ENCODE data around the gene MIGA2. TPM values are rescaled to one million over a fixed set of nuclear protein-coding genes. Genes with fewer than 3 reads are reported as not detected.

MIGA2 gene
- total RNA-seq, 1 donor from 2014 or later = 23.8 TPM

DNA sequence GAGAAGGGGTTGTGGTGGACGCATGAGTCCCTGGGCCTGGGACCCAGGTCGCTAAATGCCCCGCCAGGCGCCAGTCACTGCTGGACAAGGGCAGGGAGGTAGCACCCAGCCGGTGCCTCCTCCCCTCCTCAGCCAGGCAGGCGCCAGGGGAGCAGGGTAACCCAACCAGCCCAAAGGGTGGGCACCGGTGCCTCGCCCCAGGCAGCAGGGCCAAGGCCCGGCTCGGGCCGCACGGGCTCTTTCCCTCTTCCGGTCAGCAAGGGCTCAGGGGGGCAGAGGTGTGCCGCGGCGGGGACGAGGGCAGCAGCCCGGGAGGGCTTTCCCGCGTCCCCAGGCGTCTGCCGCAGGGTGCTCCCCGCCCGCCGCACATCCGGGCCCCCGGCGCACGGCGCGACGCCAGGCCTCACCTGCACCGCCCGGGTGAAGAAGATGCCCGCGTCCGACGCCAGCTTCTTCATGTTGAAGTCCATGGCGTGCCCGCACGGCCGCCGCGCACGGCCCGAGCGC lies 8.7 kb upstream of the MIGA2 start:
- peak overlapping the region; percentile 97 for H3K4me2 ChIP-seq (ENCODE audit: low read length)
- no peaks in the 10 kb centered on the region for H3K27me3 ChIP-seq (ENCODE audit: insufficient read depth, low read length)
- Mint-ChIP-seq H3K4me1 (ENCODE audit: low read depth, unreplicated experiment) (peaks cover 8% of the 10 kb centered on the region), H3K4me3 (ENCODE audit: unreplicated experiment) (peak overlapping the region; percentile 86), H3K27ac (ENCODE audit: unreplicated experiment) (no peak overlapping the region), H3K36me3 (ENCODE audit: low read depth, unreplicated experiment) (no peaks in the 10 kb centered on the region), H3K27me3 (ENCODE audit: low read depth, unreplicated experiment) (no peaks in the 10 kb centered on the region), H3K9me3 (ENCODE audit: unreplicated experiment) (no peaks in the 10 kb centered on the region)
- H3K9ac ChIP-seq (ENCODE audit: low read length) = peak overlapping the region; percentile 78
- peak overlapping the region; percentile 83 for H2AFZ ChIP-seq (ENCODE audit: low read depth, low read length)
- H3K9me3 ChIP-seq (ENCODE audit: insufficient read depth, low read depth, low read length) = no peaks in the 10 kb centered on the region
- H3K36me3 ChIP-seq (ENCODE audit: insufficient read depth, low read length) = no peaks in the 10 kb centered on the region
- FAIRE-seq (no peak), DNase-seq (ENCODE audit: low read depth) (no peak)
- TF ChIP-seq EZH2 (IDR thresholded peaks at IDR 0.05; ENCODE audit: insufficient read depth, low read length) = no peak
- no peak for TF ChIP-seq CTCF (IDR thresholded peaks at IDR 0.05; ENCODE audit: insufficient read depth, low read depth, low read length)
- peak overlapping the region; percentile 69 for H3K4me3 ChIP-seq (ENCODE audit: insufficient read depth, low read depth, low read length)
- peaks cover 30% of the 10 kb centered on the region for H3K79me2 ChIP-seq (ENCODE audit: insufficient read depth, low read length)
- H4K20me1 ChIP-seq (ENCODE audit: insufficient read depth, low read length) = peaks cover 19% of the 10 kb centered on the region
- peak overlapping the region; percentile 12 for H3K27ac ChIP-seq (ENCODE audit: low read depth, low read length)
- H3K4me1 ChIP-seq (ENCODE audit: insufficient read depth, low read length) = peaks cover 22% of the 10 kb centered on the region

DNA sequence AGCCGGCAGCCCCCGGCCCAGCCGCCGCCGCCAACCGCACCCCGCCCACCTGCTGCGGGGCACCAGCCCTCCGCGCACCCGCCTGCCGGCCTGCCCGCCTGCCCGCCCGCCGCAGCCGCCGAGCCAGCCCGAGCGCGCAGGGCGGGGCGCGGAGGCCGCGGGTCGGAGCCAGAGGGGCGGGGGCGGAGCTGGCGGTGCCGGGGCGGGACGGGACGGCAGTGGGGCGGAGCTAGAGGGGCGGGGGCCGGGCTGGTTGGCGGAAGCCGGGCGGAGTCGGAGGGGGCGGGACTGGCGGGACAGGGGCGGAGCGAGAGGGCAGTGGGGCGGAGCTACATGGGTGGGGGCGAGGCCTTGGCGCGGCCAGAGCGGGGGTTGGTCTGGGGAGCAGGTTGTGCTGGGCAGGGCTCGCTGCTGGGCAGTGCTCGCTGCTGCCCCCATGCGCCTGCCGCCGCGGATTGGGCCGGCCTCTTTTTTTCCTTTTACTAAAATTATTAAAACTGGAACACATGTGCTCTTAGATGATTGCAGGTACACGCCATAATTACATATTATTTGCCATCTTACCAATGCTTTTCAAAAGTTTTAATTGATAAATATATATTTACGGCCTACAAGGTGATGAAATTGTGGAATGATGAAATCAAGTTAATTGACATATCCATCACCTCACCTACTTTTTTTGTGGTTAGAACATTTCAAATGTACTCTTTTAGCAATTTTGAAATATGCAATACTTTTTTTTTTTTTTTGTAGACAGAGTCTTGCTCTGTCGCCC lies 8.0 kb upstream of the MIGA2 start, which contains the start of gene SH3GLB2:
SH3GLB2 (minus strand) TSS at position 140 of the 775 bp plus-strand sequence. CDS start 177 bp downstream, outside the sequence.
- peak within 1 kb of the TSS; percentile 12 for H3K27ac ChIP-seq (ENCODE audit: low read depth, low read length)
- no peaks in the 10 kb centered on the region for H3K27me3 Mint-ChIP-seq (ENCODE audit: low read depth, unreplicated experiment)

More for the DNA sequence above, 8.0 kb upstream of the MIGA2 start, which contains the start of gene SH3GLB2:
- Histone ChIP-seq H3K9ac (ENCODE audit: low read length) (peak within 1 kb of the TSS; percentile 78), H3K36me3 (ENCODE audit: insufficient read depth, low read length) (no peaks in the 10 kb centered on the region), H3K4me1 (ENCODE audit: insufficient read depth, low read length) (peaks cover 20% of the 10 kb centered on the region), H3K9me3 (ENCODE audit: insufficient read depth, low read depth, low read length) (no peaks in the 10 kb centered on the region), H3K79me2 (ENCODE audit: insufficient read depth, low read length) (peaks cover 24% of the 10 kb centered on the region), H3K4me3 (ENCODE audit: insufficient read depth, low read depth, low read length) (peak within 1 kb of the TSS; percentile 69), H4K20me1 (ENCODE audit: insufficient read depth, low read length) (peaks cover 12% of the 10 kb centered on the region), H3K4me2 (ENCODE audit: low read length) (peak within 1 kb of the TSS; percentile 97), H2AFZ (ENCODE audit: low read depth, low read length) (peak within 1 kb of the TSS; percentile 83), H3K27me3 (ENCODE audit: insufficient read depth, low read length) (no peaks in the 10 kb centered on the region)
- peaks cover 5% of the 10 kb centered on the region for H3K4me1 Mint-ChIP-seq (ENCODE audit: low read depth, unreplicated experiment)
- no peaks in the 10 kb centered on the region for H3K36me3 Mint-ChIP-seq (ENCODE audit: low read depth, unreplicated experiment)
- peak within 1 kb of the TSS; percentile 86 for H3K4me3 Mint-ChIP-seq (ENCODE audit: unreplicated experiment)
- no peak for FAIRE-seq
- DNase-seq (ENCODE audit: low read depth) = peak; percentile 76
- TF ChIP-seq CTCF (IDR thresholded peaks at IDR 0.05; ENCODE audit: insufficient read depth, low read depth, low read length) (peak; percentile 47), EZH2 (IDR thresholded peaks at IDR 0.05; ENCODE audit: insufficient read depth, low read length) (no peak)
- peak within 1 kb of the TSS; percentile 34 for H3K27ac Mint-ChIP-seq (ENCODE audit: unreplicated experiment)
- H3K9me3 Mint-ChIP-seq (ENCODE audit: unreplicated experiment) = no peaks in the 10 kb centered on the region

Data from astrocyte (in vitro differentiated cells and primary cell).